ENCODE results near the gene MGAT5.
"Not testable (repeated sequence)": the region's sequence is repeated elsewhere in the genome, so short reads cannot be mapped to it uniquely, and the experiment has no call there.

Gene MGAT5

DNA sequence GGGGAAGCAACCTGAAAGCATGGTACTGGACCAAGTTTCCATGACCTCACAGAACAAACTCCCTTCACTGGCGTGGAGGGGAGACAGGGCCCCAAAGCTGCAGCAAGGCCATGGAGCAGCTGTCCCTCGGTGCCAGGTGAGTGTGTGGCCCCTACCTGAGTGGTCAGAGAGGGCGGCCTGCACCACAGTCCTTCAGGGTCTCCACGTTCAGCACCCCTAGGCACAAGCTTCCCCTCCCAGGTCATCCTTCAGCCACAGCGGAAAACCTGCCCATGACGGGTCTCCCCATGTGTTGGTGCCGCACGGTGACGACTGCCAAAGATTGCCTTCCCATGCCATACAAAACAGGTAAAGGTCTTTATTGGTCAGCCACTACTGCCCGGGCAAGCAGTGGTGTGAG lies 201.6 kb downstream of the MGAT5 start:
- no peak for DNase-seq

DNA sequence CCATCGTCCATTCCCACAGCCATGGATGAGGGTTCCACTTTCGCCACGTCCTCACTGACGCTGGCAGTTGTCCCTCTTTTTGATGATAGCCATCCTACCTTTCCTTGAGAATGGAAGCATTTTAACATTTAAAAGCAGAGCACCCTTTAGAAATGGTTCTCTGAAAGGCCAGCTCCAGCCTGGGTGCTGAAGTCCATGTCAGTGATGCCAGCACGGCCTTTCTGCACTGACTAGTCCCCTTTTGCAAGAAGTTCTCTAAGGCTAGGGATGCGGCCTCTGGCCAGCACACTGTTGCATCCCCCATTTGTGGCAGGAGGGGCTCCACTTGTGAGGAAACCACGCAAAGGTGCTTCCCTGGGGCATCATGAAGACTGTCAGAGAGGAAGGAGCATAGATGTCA lies 203.5 kb downstream of the MGAT5 start:
- no peak for DNase-seq

DNA sequence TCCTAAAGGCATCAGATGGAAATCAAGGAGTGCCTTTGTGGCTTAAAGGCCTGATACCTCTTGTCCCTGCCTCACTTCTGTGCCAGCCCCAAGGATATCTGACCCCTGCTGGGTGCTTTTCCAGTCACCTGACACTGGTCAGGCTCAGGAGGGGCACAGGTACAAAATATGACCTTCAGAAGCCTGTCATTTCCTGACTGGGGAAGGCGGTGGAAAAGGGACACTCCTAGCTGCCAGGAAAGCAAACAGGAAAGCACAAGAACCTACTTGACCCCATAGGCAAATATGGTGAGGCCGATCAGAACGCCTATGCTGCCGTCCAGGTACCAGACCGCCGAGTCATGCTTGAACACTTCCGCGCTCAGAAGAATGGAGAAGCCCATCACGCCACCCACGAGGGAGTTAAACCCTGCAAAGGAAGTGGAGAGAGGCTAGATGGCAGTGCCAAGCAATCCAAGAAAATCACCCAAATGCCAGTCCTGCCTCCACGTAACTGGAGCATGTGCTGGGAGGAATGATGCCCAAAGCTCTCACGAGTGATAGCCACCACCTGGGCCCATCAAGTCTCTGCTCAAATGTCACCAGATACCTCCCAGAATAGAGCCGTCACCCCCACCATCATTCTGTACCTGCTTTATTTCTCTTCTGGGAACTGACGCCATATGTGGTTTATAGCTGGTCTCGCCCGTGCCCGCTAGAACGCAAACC lies 204.0 kb downstream of the MGAT5 start:
- DNase-seq, result no peak

DNA sequence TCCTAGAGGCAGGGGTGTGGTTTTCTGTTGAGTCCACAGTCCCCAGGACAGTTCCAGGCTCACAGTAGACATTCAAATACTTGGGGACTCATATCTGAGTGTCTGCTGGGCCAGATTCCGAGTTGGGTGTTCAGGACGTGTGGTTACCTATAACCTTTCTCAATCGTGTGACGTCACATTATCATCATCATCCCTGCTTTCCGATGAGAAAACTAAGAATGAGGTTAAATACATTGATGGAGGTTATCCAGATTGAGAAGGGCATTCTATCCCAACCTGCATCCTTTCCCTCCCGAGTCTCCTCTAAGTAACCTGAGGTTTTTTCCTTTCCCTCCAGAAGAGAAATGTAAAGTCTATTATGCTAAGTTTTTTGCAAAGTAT lies 204.6 kb downstream of the MGAT5 start:
- no peak for DNase-seq

DNA sequence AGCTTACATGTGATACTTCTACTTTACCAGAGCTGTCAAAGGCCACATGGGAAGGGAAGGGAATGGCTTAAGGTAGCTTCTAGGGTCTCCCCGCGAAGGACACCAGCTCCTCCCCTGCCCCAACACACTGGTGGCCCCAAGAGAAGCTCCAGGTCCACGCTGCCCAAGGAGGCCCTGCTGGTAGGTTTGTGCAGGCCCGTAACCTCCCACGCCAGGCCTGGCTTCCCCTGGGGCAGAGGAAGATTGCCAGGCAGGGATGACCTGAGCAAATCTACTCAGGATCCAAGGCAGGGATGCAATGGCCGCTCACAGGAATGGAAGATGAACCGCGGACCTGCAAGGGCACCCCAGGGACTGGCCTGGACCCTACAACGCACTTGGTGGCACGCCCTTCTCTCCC lies 205.1 kb downstream of the MGAT5 start:
- DNase-seq, result no peak

DNA sequence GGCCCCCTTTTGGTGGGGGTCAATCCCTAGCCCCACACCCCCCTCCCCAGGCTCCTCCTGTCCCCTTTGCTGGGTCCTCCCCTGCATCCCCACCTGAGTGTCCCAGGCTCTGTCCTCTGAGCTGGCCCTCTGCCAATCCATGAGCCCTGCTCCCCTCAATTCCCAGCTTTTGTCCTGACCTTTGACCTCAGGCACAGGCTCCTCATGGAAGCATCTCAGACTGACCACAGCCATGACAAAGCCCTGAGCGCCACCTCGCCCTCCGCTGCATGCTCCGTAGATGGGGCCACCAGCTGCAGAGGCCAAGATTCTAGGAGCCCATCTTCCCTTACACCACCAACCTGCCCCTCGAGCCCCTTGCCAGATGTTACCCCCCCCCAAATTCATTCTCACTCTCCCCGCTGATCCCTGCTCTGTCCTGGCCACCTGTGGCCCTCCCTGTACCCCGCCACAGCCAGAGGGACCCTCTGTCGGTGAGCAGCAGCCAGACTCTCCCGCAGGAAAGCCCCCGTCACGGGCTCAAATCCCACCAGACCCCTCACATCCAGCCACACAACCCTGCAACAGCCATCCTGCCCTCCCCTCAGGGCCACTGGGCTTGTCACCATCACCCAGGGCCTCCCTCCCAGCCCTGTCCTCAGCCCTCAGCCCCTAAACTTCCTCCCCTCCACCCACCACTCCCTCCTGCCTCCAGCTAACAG lies 206.0 kb downstream of the MGAT5 start:
- DNase-seq, result no peak

DNA sequence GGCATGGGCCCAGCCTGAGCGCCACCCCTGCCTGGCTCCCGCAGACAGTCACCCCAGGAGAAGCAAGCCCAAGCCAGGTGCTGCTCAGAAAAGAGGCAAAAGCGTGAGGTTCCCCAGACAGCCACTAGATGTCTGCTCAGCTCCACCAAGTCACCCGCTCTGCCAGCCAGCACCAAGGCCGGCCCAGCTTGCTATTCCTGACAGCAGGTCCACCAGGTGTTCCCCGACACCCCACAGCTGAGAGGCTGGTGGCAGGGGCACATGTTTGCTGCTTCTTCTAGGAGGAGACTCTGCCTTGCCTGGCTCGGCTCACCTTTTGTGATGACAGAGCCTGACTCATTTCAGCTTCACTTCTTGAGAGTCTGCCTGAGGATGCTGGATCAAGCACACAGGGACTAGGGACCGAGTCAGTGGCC lies 206.7 kb downstream of the MGAT5 start:
- DNase-seq, result peak; percentile 31

DNA sequence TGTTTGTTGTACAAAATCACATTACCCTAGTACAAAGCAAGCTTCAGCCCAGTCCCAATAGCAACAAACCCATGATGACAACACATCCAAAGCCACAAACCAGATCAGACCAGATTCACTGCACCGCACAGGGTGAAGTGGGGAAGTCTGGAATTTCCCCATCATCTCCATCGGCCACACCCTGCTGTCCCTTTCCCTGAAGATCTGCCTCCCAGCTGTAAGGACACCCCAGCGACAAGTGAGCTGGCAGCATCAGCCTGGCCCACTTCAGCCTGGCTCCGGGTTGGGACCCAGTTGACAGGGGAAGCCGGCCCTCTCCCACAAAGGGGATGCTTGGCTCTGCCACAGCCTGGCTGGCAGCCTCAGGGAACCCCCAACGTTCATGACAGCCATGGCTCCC lies 207.6 kb downstream of the MGAT5 start:
- peak; percentile 77 for DNase-seq

DNA sequence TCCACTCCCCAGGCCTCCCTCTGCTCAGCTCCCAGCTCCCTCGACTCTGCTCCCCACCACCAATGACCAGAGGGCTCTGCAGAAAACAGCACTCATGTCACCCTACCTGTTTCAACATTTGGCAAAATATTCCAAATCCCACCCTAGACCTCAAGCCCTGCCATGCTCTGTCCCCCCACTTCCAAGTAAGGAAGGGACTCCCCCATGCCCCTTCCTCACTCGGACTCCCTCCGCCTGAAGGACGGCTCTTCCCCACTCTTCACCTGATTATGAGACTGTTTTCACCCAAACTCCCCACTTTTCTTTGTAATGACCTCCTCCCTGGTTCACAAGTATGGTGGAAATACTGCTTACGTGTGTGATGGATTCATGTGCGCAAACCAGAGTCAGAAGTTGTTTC lies 208.4 kb downstream of the MGAT5 start:
- DNase-seq, result no peak

DNA sequence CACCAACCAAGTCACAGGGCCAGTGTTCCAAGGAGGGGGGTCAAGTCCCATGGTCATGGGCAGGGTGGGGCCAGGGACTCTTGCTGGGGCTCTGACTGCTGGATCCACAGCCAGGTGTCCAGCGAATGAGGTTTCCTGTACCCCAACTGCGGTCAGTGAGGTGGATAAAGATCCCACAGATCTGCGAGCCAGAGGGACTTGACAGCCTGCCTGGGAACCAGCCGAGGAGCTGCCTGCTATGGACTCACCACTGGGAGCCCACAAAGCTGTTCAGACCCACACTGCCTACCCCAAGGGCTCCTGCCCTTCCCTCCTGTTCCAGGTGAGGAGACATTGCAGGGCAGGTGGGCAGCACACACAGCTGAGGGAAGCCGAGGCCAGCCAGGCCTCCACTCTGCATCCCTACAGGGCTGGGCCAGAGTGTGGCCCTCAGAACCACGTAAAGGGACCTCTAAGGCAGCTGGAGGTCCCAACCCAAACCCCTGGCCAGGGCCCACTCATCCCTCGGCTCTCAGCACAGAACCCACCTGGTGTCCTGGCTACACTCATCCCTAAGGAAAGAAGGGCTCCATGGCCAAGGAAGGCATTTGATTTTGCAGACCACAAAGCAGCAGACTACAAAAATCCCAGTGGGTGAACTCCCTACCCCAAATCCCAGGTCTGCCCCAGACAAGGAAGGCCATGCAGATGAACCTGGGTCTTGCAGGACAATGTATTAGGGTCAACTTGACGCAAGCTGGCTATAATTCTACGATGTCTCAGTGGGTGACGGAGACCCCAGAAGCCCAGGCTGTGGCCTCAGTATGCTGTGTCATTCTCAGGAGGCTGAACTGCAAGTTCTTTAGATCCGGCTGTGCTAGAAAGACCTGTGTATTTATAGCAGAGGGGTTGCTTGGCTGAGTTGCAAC lies 209.2 kb downstream of the MGAT5 start:
- no peak for DNase-seq

DNA sequence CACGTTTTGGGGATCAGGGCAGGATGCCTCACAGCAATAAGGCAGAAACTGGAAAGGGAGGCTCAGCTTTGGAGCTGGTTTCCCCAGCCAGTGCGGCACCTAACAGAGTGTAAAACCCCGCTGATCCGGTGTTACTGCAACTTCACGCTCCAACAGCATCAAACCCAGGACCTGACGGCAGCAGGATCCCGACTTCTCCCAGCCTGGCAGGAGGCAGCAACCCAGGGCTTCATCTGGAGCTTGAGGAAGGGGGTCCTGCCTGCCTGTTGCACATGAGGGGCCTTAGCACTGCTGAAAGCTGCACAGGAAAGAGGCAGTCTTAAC lies 209.8 kb downstream of the MGAT5 start:
- DNase-seq, result no peak

DNA sequence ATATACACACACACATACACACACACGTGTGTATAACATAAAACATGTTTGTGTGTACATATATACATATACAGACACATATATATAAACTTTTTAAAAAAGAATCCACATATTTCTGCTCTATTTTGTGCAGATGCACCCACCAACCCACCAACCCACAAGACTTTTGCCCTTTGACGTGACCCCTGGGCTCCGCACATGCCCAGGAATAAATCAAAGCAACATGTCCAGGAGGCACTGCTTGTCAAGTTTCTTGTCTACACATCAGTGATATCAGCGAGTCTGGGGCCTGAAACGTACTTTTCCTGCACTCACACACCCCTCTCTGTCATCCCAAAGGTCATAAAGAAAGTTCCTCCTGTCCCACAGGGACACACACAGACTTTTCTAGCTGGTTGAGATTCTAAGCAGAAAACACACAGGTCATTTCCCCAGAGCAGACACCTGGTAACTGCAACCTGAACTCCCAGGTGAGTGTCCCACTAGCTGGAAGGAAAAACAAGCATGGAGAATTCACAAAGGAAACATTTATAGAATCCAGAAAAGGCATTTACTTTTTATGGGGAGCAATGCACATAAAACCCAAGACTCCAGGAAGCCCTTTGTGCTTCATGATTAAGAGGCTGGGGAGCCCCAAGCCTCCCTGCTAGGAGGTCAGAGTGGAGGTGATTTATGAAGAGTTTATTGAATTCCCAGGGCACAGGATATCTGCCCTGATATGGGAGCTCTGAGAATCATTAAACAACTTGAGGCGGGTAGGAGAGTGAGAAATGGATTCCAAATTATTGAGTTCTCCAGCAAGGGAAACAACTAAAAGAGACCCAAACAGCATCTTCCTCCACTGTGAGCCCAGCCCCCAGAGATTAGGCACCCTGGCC lies 211.6 kb downstream of the MGAT5 start:
- no peak for DNase-seq

DNA sequence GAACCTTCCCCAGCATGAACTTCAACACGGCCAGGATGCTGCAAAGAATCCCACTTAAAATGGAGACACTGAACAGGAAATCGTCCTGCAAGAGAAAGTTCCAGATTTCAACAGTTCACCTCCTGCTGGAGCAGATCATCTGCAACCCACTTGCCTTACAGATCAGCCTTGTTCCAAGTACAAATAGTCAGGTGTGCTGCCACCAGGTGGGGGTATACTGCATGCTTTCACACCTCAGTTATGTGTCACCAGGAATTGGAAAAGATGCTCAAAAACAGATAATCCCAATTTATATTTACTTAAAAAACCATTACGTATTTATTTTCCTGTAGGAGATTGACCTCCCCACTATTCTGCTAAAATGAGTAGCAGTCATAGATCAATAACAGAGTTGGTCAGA lies 212.3 kb downstream of the MGAT5 start:
- DNase-seq, result no peak

DNA sequence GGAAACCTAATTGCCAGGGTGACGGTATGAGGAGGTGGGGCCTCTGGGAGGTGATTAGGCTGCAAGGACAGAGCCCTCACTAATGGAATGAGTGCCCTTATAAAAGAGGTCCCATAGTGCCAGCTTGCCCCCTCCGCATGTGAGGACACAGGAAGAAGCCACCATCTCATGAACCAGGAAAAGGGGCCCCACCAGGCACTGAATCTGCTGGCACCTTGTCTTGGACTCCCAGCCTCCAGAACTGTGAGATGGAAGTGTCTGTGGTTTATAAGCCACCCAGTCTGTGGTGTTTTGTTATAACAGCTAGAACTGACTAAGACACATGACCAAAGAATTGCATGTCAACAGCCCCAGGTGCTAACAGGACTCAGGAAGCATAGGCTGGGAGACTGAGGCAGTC lies 214.3 kb downstream of the MGAT5 start:
- DNase-seq, result no peak

DNA sequence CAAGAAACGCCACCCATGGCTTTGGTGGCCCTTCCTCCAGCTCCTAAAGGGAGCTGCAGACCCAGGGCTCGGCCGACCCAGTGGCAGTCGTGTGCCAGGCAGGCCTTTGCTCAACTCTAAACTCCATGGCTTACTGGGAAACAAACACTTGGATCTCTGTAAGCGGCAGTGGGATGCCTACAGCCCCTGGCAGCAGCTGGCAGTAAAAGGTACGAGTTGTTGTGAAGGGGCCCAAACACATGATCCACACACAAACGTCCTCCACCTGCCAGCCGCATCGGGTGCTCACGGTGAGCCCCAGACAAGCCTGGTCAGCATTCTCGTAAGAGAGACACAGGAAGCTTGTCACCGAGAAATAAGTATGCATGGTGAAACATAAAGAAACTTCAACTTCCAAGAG lies 214.9 kb downstream of the MGAT5 start:
- DNase-seq, result no peak

DNA sequence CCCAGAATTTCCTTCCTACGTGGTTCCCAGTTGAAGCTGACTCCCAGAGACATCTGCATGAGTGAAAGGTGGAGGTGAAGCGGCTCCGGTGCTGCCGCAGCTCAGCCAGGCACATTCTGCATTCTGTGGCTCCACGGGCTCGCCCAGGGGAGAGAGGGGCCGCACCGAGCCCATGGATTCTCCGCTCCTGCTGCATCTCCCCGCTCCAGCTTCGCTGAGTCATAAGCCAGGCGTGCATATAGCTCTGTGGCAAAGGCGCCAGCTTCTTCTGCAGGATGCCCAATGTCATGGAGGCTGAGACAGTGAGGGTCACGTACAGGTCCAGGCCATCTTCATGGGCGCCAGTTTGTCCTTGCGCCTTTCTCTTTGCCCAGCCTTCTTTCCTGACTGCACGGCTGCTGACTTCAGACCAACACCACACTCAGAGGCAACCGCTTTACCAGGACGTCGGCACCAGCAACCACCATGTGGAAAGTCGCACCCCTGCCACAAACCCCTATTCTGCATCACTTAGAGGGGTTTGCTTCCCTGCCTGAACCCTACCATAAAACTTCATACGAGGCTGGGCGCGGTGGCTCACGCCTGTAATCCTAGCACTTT lies 215.7 kb downstream of the MGAT5 start:
- no peak for DNase-seq

DNA sequence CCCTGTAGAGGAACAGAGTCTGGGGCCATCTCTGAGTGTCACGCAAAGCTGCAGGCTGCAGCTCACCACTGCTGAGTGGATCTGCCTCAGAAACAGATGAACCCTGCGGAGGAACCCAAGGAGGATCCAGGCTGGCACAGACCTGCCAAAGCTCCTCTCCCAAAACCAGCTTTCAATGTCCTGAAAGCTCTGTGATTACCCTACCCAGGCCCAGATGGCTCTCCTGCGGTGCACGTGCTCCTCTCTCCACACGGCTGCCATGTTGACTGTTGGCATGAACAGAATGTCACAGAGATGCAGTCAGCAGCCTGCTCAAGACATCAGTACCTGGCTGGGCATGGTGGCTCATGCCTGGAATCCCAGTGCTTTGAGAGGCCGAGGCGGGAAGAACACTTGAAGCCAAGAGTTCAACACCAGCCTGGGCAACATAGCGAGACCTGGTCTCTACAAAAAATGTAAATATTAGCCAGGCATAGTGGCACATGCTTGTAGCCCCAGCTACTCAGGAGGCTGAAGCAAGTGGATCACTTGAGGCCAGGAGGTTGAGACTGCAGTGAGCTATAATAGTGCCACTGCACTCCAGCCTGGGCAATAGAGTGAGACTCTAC lies 216.8 kb downstream of the MGAT5 start:
- DNase-seq, result no peak

DNA sequence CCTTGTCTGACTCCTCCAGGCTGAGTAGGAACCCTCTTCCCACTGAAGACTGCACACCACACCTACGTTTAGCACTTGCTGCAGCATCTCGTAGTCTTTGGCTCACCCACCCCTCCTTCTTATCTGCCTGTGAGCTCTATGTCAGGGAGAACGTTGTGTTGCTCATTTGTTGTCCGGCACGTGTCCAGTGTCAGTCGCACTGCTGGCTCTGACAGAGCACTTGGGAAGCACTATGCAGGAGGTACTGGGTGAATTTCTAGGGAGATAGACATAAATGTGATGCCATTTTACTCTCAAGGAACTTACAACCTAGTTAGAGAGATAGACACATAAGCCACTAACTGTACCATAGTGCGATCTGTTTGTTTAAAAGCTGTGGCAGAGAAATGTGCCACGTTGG lies 223.1 kb downstream of the MGAT5 start:
- not testable (repeated sequence) for DNase-seq

DNA sequence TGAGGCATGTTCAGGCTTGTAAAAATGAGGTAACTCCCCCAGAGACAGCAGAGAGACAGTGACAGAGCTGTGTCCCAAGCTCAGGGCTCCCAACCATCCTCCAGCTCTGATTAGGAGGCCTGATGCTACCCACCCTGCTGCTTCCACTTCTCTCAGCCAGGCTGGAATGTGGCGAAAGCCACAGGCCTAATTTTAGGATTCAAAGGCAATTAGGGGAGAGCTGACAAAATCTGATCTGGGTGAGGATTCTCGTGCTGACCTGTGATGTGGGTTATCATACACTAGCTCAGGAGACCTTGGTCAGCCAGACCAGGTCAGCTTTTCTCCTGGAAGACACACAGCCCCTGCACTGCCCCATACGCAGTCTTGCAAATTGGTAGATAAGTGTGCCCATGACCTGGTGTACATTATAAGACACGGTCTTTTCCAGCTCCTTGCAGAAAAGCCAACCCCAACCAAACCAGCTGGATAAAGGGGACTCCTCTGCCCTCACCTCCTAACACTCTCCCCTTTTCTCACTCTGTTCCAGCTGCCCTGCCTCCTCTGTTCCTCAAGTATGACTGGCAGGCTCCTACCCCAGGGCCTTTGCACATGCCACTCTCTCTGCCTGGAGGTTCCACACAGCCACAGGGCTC lies 225.9 kb downstream of the MGAT5 start:
- no peak for DNase-seq

DNA sequence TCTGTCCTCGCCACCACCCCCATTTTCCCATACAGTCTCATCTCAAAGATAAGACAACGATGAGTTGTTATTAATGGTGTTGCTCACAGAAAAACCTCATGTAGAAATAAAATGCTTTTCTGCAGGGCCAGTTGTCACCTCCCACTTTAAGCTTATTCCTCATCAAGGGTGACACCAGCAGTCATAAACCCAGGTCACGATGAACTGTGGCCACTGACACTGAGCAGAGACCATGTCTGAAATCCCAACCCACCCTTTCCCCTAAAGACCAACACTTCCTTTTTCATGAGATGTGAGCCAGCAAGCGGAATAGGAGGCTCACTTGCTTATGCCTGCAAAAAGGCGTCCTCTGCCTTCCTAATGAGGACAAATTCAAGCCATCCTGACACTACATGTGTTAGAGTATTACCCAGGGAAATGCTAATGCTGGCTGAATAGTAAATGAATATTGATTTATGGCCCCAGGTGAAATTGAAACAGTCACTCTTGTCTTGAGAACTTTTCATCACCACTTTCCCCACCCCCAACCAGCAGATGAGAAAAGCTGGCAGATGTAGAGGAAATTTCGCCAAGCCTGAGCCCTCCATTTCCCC lies 228.4 kb downstream of the MGAT5 start:
- peak; percentile 11 for DNase-seq

DNA sequence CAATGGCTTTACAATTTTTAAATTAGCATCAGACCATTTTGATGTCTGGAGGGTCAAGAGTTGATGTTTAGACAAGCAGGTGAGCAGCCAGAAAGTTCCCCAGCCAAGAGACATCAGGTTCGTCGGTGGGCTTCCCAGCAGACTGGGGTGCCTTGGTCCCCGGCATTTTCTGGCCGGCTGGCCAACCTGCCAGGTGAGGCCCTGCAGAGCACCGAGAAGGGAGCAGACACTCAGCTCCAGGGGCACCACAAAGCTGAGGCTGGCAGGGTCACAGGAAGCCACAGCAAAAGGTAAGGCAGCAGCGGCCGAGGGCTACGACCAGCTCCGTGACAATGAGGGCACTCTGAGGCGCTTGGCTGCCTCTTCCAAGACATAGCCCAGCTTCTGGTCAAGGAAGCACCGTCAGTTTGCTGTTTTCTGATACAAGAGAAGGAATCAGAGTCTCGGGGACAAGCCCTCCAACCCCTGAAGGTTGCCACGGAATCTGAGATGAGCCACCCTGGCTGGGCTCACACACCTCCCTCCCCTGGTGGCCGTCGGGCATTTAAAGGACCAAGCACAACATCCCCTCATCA lies 229.0 kb downstream of the MGAT5 start:
- DNase-seq, result no peak

All from suppressor macrophage treated with lipopolysaccharide for 4 hours (primary cell).